GM21825 (cell line): Measurements from ENCODE around the gene VMP1.
A peak's percentile ranks its signal among the peaks of the same experiment; 100 is the strongest.
"Not testable (repeated sequence)": the region's sequence is repeated elsewhere in the genome, so short reads cannot be mapped to it uniquely, and the experiment has no call there.

ENCODE experiments used
- ATAC-seq: cut with Tn5 transposase; IDR thresholded peaks from one replicate; pipeline ENCODE4 v1.9.1; 2021; ENCODE audit warnings: mild to moderate bottlenecking, moderate library complexity; ENCODE audit not compliant: unreplicated experiment

Gene VMP1

GRCh38 chr17:59838052-59838916 is 130.8 kb downstream of the VMP1 start:
- ATAC-seq: no peak

GRCh38 chr17:59839651-59840328 is 132.3 kb downstream of the VMP1 start:
- ATAC-seq: no peak

DNA sequence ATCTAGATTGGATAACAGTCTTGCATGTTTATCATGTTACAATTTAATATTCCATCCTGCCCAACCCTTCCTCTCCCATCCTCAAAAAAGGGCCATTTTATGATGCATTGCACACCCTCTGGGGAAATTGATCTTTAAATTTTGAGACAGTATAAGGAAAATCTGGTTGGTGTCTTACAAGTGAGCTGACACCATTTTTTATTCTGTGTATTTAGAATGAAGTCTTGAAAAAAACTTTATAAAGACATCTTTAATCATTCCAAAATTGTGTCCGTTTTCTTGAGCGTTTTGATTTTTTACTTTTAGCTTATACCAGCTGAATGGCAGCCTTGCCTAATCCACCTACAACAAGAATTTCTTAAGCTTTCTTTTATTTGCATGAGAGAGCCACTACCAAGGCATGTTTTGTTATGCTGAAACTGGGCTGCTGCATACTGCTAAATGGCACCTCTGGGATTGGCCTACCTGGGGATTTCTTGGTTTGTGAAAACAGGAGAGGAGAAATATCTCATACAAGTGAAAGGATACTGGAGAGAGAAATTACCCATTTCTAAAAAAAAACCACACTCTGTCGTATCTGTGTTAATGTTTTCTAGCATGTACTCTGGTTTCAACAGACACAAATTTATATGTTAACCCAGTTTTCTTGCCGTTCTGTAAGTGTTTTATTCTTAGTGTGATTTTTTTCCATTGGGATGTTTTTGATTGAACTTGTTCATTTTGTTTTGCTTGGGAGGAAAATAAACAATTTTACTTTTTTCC is 133.1 kb downstream of the VMP1 start:
- no peak for ATAC-seq

- not testable (repeated sequence) for ATAC-seq
Observed at GRCh38 chr17:59841091-59841881, 133.8 kb downstream of the VMP1 start.

DNA sequence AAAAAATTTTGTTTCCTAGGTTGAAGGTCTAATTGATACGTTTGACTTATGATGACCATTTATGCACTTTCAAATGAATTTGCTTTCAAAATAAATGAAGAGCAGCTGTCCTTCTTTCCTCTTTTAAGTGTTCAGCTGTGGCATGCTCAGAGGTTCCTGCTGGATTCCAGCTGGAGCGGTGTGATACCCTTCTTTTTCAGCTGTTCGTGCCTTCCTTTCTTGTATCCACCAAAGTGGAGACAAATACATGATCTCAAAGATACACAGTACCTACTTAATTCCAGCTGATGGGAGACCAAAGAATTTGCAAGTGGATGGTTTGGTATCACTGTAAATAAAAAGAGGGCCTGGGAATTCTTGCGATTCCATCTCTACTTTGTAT is 134.4 kb downstream of the VMP1 start:
- ATAC-seq: not testable (repeated sequence)

GRCh38 chr17:59842901-59843652 is 135.6 kb downstream of the VMP1 start:
- peak; percentile 37 for ATAC-seq

DNA sequence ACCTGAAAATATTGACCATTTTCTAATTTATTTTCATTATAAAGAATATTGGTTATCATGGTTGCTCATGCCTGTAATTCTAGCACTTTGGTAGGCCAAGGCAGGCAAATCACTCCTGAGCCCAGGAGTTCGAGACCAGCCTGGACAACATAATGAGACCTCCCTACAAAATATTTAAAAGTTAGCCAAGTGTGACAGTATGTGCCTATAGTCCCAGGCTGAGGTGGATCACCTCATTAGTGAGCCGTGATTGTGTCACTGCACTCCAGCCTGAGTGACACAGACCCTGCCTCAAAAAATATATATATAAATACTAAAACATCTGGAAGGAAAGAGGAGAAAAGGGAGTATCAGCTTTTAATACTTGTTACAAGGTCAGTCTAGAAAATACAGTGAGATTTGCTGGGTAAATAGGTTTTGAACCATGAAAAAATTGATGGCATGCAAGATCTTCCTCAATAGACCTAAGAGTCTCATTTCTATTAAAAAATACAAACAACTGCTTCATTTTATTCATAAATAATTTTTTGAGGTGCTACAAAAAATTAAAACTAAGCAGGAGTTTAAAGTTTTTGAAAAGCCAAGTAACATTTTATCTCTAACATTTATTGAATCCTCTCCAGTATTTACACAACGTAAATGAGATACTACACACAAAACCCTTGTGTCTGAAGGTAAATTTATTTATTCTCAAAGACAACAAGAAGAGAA is 137.6 kb downstream of the VMP1 start:
- no peak for ATAC-seq

DNA sequence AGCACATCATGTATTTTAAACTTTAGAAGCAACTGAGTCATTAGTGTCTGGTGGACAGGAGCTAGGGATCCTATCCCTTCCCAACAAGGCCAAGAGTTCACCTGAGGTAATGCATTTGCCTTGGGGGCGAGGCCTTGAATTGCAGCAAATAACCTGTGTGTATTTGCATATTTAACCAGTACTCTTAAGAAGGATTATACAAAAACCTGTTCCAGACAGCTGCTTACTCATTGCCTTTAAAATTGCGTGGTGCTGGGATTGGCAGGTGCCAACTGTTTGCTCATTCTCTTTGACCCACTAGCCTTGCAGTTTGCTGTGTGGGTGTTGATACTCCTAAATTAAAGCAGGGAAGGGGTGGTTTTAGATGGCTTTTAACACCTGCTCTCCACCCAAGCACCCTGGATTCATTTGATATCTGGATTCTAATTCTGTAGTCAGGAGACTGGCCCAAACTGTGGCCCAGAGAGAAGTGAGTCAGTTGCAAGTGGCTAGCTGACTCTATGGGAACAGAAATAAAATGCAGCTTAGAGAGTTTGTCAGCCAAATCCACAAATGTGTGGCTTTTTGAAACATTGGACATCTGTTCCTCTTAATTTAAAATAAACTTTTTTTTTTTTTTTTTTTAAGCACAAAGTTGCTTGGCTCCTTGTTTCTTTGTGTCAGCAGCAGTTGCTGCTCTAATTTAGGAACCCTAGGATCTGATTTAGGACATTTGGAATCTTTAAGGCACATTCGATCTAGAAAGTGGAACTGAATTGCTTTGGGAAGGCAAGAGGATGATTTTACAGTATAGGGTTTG is 138.3 kb downstream of the VMP1 start:
- ATAC-seq: no peak

DNA sequence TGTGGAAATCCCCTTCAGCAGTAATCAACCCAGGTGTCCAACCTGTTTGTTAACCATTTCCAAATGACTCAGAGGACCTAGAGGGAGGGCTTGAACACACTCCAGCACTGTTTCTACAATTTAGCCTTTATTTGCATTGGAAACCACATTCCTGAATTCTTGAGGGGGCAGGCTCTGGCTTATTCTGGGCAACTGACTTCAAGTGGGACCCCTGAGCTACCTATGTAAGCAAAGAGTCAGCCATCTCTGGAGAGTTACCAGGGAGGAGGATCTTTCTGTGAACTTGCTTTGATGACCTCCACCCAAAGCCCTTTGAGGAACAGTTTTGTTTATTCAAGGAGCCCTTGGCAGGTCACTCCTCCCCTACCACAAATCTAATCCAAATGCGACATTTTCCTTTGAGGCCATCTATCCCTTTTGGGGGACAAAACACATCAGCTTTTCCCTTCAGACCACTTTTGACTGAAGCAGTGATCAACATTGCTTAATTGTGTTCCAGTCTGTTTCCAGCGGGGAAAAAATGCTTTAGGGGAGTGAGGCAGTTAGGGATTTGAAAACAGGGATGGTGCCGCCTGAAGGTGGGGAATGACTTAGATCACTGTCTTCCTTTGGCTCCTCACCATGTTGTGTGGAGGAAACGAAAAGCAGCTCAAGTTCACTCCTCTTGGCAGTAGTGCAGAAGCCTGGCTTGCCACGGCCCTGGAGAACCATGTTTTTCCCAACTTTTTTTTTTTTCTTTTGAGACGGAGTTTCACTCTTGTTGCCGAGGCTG is 139.1 kb downstream of the VMP1 start:
- peak; percentile 46 for ATAC-seq

DNA sequence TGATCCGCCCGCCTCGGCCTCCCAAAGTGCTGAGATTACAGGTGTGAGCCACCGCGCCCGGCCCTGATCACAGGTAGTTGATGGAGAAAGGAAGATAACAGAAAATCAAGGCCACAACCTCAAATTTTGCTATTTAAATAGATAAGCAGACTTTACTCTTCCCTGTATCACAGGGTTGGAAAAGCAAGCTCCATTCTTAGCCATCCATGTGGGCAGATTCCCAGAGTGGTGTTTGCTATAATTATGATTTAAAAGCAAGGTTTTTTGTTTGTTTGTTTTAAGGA is 140.9 kb downstream of the VMP1 start:
- no peak for ATAC-seq

GRCh38 chr17:59848778-59849177 is 141.3 kb downstream of the VMP1 start:
- ATAC-seq: no peak

GRCh38 chr17:59850311-59850710 is 142.9 kb downstream of the VMP1 start:
- not testable (repeated sequence) for ATAC-seq

DNA sequence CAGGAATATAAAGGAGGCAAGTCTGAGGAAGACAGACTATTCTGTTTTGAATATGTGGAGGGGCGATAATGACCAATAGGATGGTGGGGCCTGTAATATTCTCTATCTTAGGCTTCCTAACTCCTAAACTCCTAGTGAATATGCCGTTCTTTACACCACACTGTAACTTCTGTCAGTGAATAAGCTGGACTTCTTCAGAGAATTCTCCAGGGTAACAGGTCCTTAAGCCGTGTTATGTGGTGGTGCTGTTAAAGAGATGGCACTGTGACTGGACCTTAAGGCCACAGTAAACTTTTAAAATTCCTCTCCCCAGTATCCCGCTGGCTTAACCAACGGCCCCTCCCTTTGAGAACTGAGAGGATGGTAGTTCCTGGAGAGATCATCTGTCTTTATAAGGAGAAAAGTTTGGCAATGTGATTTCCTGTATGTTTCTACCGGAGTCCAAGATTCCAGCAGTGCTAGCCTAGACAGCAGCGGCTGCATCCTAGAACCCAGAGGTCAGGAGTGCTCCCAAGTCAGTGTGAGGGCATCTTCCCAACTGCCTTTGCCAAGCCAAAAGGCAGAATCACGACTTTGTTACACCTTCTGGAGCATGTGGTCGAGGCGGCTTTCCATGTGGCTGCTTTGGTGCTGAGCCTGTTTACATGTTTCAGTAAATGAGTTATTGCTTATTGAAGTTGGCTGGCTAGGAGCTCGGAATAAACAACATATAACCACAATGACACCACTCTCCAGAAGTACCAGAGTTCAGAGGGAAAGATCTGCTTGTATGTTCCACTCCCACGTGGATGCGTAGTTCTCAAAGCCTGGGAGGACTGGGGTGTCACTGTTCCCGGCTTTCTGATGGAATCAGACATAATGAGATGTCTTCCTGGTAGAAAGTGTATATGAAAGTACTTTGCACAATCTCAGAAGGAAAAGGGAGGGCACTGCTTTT is 144.3 kb downstream of the VMP1 start:
- no peak for ATAC-seq

GRCh38 chr17:59852847-59853167 is 145.4 kb downstream of the VMP1 start:
- ATAC-seq: not testable (repeated sequence)

- no peak for ATAC-seq
Observed at GRCh38 chr17:59853168-59853918, 145.9 kb downstream of the VMP1 start.
